Choroid plexus epithelial cell (primary cell): ENCODE results near the gene MMP11.

Source experiments
- DNase-seq: peaks from one replicate; pipeline ENCODE4 v3.0.0-alpha.2; 2010; ENCODE audit warnings: low read depth
- H3K4me3 ChIP-seq: 2 replicates; pipeline ENCODE4 v1.5.1; 2011; ENCODE audit warnings: low read depth, mild to moderate bottlenecking, control low read depth, low read length, moderate library complexity
- CTCF ChIP-seq: conservative IDR thresholded peaks from 2 replicates; pipeline ENCODE4 v1.5.1; 2011; ENCODE audit warnings: low read depth, mild to moderate bottlenecking, control low read depth, inconsistent platforms, low read length, moderate library complexity

Gene MMP11

GRCh38 chr22:23824476-23825245 lies 52.0 kb downstream of the MMP11 start:
- H3K4me3 ChIP-seq = no peak overlapping the region
- no peak for DNase-seq

GRCh38 chr22:23825246-23825905 lies 52.7 kb downstream of the MMP11 start:
- DNase-seq = no peak
- no peak overlapping the region for H3K4me3 ChIP-seq
- TF ChIP-seq CTCF = no peak

More at GRCh38 chr22:23824476-23825245, 52.0 kb downstream of the MMP11 start:
- no peak for TF ChIP-seq CTCF

GRCh38 chr22:23826510-23827350 lies 54.1 kb downstream of the MMP11 start:
- peak; percentile 33 for DNase-seq
- H3K4me3 ChIP-seq = no peak overlapping the region

DNA sequence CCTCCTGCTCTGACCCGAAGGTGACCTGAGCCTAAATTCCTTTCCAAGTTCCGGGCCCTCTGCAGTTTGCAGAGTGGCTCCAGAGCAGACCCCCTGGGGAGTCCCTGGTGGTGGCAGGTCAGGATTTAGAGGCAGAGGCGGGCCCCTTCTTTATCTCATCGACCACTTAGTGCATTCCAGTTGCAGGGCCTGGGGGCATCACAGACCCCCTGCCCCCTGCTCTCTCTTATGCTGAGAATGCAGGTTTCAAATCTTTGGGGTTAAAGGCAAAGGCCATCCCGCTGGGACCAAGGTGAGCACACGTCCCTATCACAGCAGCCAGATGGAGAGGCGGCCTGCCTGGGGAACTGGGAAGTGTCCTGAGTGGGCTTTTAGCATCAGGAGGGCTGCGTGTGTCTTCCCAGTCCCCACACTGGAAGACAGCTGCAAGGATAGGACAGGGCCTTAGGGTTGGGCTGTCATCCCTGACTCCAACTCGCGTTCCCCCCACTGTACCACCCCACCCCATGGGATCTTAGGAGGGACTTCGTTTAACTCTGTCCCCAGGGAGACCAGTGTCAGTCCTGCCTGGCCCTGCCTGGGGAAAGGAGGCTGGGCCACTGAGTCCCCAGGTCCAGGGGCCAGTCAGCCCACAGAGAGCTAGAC lies 54.8 kb downstream of the MMP11 start:
- no peak for TF ChIP-seq CTCF
- no peak for DNase-seq
- no peak overlapping the region for H3K4me3 ChIP-seq

More at GRCh38 chr22:23826510-23827350, 54.1 kb downstream of the MMP11 start:
- TF ChIP-seq CTCF = no peak

- no peak for DNase-seq
- no peak overlapping the region for H3K4me3 ChIP-seq
- TF ChIP-seq CTCF = no peak
These were observed 56.4 kb downstream of the MMP11 start for GRCh38 chr22:23828800-23829680.
